Suppressor macrophage treated with lipopolysaccharide for 4 hours (primary cell): ENCODE measurements around the gene SPNS3.

Source experiments
- DNase-seq: peaks from one replicate; pipeline ENCODE4 v3.0.0-alpha.2; 2020

Gene SPNS3

DNA sequence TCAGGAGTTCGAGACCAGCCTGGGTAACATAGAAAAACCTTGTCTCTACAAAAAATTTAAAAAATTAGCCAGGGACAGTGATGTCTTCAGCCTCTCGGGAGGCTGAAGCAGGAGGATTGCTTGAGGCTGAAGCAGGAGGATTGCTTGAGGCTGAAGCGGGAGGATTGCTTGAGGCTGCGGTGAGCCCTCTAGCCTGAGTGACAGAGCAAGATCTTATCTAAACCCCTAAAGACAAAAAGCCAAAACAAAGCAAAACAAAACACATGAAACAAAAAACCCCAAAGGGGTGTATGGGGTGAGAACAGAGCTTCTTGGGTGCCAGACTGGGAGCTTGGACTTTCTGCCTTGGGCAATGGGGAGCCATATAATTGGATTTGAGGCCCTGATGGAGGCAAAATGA is 2.6 kb downstream of the SPNS3 start:
- DNase-seq, result no peak

DNA sequence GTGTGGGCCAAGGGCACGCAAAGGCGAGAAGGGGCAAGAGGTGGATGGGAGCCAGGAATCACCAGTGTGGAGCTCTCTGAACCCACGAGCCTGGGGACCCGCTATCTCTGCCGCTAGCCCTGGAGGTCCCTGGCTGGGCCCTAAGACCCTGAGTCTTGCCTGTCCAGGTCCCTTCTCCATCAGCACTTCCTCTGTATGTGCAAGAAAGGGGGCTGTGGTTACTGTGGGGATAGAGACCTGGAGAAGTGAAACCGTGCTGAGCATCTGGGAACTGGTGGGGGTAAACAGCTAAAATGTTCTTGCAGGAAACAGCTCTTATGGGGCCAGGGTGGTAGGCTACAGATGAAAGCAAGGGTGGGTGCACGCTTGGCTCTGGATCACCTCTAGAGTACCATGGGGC is 3.1 kb downstream of the SPNS3 start:
- peak; percentile 52 for DNase-seq

DNA sequence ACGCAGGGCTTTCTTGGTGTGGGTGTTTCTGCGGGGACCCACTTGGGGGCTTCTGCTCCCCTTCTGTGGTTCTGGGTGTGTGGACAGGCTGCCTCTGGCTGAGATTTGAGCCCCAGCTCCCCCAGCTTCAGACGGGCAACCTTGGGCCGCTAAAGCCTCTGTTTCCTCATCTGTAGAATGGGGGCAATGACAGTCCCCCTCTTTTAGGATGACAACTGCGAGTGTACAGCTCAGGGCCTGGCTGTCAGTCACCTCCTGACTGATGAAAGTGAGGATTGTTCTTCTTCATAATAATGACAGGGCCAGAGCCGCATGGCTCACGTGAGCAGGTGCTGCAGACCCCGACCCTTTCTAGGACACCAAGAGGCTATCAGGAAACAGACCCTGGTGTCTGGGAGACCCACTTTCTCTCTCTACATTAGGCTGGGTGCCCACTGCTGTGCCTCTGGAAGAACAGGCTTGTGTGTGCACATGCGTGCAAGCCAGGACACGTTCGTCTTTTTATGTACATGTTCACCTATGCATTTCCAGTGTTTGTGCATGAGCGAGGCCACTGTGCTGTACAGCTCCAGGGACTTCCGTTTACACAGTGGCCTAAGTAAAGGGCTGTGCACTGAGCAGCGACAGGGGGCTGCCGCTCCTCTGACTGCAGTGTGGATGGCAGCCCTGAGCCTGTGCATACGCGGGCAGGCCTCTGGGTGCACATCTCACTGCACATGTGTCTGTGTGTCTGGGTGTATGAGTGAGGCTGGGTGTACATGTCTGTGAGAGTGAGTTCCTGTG is 4.6 kb downstream of the SPNS3 start:
- DNase-seq, result no peak

DNA sequence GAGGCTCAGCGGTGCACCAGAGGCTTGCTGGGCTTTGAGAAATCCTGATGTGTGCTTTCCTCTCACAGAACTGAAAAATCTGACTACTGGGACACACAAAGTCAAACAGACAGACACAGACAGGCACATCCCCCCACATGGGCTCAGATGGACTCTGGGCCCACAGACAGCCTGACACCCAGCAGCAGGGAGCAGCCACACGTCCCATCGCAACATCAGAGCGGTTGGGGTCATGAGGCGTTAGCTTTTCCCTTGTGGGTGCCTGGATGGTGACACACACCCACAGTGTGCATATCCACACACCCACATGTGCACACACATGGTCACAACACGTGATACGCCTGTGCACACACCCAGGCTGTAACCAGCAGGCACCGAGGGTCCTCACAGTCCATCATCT is 6.3 kb downstream of the SPNS3 start:
- DNase-seq, result no peak

DNA sequence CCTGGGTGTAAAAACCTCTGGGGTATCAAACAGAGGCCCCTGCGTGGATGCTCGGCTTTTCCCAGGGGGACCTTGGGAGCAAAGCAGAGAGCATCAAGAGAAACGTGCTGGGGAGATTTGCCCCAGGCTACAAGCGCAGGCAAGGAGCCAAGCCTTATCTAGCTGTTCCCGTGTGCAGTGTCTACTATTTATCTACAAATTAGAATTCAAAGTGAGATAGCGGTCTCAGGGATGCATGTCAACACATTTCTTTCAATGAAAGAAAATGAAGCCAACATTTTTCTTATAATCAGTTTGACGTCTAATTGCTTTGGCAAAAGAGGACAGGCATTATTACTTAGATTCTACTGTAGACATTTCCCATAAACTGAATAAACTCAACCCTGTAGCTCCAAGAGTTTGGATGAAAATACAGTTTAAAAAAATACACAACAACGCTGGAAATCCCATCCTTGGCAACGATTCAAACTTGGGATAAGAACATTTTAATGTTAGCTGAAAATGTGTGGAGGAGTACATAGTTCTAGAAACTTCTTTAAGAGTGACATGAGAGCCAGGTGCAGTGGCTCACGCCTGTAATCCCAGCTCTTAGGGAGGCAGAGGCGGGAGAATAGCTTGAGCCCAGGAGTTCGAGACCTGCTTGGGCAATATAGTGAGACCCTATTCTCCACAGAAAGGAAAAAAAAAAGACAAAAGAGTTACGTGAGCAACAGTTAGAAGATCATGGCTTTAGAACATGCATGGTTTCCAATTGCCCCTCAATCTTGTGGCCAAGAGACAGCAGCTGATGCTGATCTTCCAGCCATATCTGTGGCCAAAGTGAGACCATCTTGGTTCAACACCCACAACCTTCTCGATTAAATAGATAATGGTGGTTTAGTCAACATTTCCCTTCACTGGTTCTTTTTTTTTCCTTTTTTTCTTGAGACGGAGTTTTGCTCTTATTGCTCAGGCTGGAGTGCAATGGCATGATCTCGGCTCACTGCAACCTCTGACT is 7.2 kb downstream of the SPNS3 start:
- DNase-seq, result no peak

DNA sequence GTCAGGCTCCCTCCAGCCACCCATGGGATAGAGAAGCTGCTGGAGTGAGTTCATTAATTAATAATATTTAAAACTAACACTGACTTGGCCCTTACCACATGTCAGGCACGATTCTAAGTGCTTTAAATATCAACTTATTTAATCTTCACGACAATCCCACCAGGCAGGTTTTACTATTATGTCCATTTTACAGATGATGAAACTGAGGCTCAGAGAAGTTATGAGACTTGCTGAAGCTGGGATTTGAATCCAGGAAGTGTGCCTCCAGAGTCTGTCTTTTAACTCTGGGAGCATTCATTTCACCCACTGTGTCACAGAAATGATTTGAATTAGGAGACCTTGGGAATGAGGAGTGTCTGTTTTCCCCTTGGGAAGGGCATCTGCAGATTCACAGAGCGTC is 8.8 kb downstream of the SPNS3 start:
- DNase-seq, result no peak

DNA sequence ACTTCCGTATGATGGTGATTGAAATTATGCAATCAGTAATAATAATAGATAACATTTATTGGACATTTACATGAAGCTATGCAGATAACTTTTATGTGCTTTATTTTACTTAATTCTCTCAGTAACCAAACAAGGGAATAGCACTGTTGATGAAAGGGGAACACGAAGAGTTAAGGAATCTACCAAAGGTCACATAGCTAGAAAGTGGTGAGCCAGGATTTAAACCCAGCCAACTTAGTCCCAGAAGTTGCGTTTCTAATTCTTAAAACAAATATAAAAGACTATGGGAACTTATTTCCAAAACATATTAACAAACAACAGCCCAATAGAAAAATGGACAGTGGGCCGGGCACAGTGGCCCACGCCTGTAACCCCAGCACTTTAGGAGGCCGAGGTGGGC is 9.7 kb downstream of the SPNS3 start:
- DNase-seq, result no peak

DNA sequence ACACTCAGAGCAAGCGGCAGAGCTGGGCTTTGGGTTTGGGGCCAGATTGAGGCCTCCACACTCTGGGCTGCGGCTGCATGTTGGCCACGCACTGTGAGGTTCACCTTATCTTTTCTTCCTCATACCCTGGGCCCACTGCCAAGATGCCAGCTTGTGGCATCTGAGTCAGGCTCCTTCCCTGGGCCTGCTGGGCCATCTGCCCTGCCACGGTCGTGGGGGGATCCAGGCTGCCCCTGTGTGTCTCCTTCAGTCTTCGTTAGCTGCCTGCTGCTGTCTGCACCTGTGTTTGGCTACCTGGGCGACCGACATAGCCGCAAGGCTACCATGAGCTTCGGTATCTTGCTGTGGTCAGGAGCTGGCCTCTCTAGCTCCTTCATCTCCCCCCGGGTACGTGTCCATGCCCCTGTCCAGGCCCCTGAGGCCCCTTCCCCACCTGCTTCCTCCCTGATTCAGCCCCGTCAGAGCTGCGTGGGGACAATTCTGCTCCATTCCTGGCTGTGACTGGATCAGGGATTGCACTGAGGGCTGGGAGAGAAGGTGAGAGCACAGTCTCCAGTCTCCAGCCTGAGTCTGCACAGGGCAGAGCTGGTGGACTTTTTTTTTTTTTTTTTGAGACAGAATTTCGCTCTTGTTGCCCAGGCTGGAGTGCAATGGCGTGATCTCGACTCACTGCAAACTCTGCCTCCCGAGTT is 11.2 kb downstream of the SPNS3 start:
- peak; percentile 38 for DNase-seq

DNA sequence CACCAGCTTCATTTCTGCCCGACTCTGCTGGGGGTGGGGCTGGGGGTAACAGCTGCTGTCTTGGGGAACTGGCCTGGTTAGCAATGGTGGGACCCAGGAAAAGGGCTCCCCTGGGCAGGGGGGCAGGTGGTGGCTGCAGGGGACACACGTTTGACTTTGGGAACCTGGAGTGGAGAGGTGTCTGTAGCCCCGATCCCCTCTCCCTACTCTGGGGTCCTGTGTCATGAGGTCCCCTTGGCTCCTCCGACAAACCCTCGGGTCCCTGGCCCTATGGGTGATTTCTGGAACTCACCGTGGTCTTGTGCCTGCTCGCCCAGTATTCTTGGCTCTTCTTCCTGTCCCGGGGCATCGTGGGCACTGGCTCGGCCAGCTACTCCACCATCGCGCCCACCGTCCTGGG is 12.0 kb downstream of the SPNS3 start:
- DNase-seq, result no peak

DNA sequence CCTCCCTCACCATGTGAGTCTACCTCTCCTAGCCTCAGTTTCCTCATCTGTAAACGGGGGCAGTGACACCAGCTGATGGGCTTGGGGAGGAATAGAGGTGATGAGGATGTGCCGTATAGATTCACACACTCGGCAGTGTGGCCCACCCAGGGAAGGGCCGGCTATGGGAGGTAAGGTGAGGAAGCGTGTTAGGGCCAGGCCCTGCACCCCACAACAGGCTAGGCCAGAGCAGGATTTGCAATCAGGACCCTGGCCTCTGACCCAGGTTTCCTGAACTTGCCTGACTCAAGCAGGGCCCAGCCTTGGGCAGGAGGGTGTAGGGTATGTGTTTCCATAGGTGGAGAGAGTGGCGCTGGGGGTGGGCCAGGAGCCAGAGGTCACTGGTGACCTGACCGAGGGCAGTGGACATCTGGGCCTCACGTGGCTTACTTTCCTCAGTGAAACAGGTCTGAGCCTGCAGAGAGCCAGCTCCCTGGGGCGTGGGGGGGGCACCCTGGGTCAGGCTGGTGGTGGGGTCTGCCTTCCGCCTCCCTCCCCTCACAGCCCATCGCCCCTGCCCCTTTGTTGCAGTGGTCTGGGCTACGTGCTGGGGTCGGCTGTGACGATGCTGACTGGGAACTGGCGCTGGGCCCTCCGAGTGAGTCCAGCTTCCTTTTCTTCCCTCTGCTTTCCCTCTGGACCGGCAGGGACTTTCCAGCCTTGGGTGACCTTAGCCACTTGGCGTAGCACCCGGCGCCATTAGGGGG is 12.8 kb downstream of the SPNS3 start:
- DNase-seq, result no peak

DNA sequence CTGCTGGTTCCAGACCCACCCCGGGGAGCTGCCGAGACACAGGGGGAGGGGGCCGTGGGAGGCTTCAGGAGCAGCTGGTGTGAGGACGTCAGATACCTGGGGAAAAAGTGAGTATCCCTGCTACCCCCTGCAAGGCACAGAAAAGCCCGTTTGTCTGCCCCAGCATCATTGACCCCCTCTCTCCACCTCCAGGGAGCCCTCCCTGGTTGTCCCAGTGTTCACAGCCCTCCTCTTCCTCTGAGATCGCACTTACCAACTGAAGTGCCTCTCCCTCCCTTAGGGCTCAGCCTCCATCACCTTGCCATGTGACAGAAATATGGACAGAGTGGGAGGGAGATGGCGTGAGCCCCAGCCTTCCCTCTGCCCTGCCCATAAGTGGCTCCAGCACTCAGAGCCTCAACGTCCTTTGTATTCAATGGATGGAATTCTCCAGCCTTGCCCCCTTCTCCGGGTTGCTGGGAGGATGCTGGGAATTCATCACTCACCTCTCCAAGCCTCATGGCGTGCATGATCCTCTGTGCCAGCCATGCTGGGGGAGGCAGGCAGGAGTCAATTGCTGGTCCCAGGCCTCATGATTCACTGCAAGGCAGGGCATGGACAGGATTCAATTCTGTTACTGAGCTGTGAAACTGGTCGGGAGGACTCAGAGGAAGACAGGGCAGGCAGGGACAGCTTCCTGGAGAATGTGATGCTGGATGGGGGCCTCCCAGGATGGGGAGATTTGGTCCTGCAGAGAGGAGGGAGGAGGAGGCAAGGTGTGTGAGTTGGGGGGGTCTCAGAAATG is 14.6 kb downstream of the SPNS3 start:
- DNase-seq, result no peak

DNA sequence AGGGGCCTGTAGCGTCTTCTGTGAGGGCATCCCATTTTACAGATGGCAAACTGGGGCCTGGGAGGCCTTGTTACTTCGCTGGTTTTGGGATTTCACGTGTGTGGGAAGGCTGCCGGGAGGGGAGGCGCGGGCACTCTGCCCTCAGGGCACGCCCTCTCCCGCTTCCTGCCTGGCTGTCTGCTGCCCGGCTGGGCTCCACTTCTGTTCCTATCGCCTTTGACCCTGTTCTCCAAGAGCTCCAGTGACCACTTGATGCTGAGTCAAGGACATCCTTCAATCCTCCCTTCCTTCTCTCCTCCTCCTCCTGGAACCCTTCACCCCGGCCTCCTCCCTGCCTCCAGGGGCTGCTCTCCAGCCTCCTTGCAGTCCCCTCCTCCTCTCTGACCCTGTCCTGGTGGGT is 16.0 kb downstream of the SPNS3 start:
- DNase-seq, result peak; percentile 38

DNA sequence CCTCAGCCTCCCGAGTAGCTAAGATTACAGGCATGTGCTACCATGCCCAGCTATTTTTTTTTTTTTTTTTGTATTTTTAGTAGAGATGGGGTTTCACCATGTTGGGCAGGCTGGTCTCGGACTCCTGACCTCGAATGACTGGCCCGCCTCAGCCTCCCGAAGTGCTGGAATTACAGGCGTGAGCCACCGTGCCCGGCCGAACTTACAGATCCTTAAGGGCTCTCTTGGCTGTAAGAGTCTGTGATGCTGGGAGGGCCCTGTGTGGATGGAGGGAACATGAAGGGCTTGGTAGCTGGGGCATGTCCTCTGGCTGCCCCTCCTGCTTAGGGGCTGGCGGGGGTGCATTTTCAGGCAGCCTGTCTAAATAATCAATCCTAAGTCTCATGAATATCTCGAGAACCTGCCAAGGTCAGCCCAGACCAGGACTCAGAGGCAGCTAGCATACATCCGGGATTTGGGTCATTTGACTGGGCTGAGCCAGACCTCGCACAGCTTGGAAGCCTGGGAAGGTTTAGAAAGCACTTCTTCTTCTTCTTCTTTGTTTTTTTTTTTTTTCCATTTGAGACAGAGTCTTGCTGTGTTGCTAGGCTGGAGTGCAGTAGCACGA is 17.1 kb downstream of the SPNS3 start:
- DNase-seq, result no peak

DNA sequence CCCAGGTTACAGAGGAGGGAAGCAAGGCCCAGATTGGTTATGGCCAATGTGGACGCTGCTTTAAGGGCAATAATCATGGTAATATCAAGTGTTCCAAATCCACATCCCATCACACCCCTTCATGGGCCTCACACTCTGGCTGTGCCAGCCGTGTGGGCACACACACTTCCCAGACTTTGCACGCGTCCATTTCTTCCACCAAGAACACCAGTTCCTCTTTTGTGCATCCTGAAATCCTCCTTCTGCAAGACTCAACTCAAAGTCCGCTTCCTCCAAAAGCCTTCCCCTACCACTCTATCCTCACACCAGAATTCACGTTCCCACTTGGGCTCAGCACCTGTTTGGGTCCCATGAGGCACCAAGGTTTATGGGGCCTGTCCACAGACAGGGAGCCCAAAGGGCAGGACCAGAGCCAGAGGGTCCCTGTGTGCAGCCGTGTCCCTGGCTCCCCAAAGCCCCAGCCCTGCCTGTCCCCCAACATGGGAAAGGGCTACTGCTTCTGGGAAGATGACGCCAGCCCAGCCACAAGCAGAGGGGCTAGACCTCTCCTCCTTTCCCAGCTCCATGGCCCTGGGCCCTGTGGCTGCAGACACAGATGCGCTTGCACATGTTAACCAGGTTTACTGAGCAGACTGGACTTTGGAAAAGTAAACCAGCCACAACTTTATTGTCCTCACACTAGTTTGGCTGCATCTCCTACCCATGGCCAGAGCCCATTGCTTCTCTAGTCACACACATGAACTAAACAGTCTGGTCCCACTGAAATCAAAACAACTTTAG is 20.3 kb downstream of the SPNS3 start:
- peak; percentile 30 for DNase-seq

DNA sequence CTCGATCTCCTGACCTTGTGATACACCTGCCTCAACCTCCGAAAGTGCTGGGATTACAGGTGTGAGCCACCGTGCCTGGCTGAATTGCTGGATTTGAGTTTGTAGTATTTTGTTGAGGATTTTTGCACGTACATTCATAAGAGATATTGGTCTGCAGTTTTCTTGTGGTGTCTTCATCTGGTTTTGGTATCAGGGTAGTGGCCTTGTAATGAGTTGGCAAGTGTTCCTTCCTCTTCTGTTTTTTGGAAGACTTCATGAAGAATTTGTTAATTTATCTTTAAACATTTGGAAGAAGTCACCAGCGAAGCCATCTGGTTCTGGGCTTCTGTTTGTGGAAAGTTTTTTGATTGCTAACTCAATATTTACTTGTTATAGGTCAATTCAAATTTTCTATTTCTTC is 26.9 kb downstream of the SPNS3 start:
- no peak for DNase-seq

DNA sequence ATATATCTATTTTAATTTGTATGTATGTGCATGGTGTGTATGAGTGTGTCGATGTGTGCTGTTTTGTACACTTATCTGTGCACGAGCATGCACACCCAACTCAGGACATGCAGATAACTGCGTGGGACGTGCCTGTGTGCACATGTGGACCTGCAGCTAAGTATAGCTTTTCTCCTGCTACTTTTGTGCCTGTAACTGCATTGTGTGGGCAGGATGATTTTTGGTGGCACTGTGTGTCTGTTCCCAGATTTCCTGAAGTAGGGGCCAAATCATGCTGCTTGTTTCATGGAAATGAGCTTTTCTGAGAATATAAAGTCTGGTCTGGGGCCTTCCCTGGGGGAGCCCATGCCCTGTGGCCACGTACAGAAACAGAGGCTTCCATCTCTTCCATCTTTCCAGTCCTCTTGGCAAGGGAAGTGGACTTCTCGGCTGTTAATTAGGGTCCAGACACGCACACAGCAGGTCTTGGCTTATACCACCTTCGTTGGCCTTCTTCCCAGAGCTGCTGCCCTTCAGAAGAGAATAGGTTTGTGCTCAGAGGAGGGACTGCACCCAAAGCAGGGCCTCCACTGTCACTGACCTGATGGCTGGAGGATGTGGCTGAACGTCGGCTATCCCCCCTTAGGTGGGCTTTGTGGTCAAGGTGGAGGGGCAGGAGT is 30.2 kb downstream of the SPNS3 start:
- no peak for DNase-seq

DNA sequence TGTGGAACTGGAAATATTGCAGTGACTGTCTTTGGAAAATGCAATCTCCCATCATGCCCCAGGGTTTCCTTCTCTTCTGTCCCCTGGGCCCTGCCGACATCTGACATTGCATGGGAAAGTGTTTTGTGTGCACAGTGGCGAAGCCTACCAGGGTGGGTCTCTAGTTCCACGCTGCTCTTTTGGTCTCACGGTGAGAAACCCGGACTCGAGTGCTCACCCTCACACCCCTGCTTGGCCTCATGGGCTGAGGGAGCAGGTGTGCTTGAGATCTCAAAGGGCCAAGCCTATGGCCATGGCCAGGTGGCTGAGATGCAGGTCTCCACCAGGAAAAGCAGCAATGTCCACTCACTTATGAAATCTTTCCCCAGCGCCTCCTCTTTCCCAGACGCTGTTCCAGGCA is 32.0 kb downstream of the SPNS3 start:
- no peak for DNase-seq

DNA sequence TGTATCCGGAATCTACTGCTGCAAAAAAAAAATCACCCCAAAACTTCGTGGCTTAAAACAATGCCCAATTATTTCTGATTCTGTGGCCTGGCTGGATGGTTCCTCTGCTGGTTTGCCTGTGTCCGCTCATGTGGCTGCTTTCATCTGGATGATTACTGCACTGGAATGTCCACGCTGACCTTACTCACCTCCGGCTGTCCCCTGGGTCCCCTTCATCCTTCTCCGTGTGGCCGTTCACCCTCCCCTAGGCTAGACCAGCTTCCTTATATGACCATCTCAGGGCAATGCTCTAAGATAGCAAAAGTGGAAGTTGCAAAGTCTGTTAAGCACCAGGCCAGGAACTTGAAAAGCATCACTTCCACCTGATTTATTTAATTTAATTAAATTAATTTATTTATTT is 33.5 kb downstream of the SPNS3 start:
- DNase-seq, result no peak

DNA sequence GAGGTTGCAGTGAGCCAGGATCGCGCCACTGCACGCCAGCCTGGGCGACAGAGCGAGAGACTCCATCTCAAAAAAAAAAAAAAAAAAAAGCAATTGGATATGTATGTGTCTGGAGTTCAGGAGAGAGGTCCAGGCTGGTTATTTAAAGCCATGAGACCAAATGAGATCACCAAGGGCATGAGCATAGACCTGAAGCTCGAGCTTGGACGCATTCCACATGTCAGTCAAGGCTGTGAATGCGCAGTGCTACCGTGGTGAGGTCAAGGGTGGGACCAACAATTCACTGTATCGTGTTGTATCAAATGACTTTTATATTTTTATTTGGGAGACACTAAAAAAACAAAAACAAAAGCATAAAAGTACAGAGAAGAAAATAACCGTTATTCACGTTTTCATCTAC is 35.8 kb downstream of the SPNS3 start:
- no peak for DNase-seq

DNA sequence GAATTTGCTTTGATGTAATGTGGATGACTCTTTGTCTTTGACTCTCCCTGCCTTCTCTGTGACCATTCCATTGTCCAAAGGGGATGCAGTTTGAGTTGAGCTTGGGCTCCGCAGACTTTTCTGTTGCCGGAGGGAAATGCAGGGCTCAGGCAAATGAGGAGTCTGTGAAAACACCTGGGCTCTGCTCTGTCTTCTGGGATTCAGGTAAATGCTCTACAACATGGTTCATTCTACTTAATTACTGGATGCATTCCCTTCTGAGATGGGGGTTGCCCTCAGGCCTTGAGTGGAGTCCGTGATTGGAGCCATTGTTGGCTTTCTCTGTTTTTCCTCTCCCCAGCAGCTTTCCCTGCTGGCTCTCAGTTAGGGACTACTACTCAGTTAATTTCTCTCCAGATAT is 38.5 kb downstream of the SPNS3 start:
- no peak for DNase-seq
